HG02970 (cell line): Measurements from ENCODE around the gene DLEC1.

ENCODE experiments used
- ATAC-seq: cut with Tn5 transposase; IDR thresholded peaks from one replicate; pipeline ENCODE4 v1.9.1; 2021; ENCODE audit warnings: mild to moderate bottlenecking, moderate library complexity, moderate number of reproducible peaks; ENCODE audit not compliant: unreplicated experiment, low FRiP score

Gene DLEC1

DNA sequence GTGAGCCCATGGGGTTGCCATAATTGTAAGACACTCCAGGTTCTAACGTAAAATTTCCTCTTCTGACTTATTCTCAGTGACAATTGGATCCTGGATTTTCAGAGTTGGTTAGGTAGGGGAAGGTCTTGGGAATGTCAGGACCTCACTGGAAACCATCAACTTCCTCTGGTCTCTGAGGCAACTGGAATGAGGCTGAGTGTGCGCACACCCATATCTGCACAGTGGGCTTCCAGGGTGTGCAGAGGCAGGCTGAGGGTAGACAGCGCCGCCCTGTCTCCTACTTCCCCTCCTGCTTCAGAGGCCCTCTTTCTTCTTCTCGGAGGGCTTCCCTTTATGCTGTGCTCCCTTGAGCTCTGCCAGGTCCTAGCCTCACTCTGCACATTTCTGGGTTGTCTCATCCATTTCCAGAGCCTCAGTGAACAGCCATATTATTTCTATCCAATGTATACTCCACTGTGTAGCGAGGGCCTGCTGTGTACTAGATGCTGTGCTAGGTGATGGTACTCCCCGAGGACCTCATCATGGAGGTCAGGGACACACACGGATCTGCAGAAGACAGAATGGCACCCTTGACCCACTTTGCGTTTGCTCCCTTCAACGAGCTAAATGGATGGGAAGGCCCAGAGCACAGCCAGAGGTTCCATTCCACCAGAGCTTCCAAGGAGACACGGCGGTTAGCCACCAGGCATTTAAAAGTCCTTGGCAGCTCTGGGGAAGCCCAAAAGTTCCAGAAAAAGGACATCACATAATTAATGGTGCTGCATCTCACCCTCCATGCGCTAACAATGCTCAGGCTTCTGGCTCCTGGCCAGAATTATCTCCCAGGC is 79.6 kb downstream of the DLEC1 start:
- no peak for ATAC-seq

DNA sequence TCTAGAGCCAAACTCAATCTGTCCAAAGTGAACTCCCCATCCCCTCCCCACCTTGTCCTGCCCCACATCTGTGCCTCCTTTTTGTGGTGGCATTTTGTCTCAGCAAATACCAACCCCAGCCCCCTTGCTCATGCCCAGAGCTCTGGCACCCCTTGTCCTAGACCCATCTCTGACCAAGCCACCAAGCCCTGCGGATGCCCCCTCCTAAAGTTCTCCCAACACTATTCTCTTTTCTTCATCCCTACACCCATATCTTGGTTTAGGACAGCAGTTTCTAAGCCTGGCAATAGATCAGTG is 80.2 kb downstream of the DLEC1 start:
- no peak for ATAC-seq

DNA sequence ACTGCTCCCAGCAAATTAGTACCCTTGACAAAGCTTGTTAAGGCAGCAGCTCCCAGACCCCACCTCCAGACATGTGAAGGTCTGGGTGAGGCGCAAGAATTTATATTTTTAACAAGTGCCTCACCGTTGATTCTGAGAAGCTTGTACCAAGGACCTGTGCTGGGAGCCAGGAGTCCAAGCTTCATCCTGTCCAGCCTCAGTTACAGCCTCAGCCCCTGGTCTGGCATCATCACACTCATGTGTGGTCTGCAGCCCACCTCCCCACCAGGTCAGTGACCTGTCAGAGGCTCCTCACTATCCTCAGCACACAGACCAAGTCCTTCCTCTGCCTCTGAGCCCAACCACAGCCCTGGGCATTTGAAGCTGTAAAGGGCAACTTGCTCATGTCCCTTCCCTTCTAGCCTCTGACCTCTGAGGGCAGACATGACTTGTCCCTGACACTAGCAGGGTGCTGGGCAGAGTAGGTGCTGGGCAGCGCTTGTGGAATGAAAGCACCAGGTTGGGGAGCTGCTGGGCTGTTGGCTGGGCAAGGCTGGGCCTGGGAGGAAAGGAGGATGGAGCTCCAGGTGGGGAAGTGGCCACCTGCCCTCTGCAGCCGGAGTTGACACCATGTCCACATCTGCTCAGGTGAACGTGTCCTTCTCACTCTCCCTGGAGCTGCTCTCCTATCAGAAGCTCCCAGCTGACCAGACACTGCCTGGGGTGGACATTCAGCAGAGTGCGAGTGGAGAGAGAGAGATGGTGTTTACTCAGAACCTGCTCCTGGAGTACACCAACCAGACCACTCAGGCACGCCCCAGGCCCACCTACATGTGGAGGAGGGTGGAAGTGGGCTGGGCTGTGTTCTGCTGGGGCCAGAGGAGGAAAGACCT is 81.0 kb downstream of the DLEC1 start:
- ATAC-seq, result no peak

DNA sequence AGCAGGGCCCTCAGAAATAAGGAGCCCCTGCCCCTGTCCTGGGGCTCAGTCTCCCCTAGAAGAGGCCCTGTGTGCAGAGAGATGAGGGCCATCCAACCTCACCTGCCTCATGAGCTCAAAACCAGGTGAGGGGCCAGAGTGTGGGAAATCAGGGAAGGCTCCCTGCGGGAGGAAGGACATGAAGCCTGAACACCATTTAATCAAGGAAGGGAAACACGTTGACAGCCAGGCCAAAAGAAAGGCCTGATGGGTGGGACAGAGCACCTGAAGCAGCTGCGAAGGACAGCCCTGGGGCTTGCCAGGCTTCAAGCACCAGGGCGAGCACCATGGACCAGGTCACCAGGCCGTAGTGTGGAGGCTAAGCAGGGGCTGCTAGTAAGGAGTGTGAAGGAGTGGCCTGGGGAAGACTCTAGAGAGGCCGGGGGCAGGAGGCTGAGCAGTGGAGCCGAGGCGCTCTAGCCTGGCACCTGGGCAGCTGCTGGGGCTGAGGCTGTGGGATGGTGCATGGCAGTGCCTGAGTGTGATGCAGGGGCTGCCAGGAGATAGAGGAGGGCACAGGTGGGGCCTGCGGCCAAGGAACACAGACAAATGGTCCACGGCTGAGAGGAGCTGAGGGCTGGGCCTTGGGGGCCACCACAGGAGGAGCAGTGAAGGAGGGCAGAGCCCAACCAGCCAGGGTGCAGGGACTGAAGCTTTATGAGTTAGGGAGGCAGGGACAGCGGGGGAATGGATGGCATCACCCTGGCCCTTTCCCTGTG is 81.9 kb downstream of the DLEC1 start:
- ATAC-seq, result no peak

DNA sequence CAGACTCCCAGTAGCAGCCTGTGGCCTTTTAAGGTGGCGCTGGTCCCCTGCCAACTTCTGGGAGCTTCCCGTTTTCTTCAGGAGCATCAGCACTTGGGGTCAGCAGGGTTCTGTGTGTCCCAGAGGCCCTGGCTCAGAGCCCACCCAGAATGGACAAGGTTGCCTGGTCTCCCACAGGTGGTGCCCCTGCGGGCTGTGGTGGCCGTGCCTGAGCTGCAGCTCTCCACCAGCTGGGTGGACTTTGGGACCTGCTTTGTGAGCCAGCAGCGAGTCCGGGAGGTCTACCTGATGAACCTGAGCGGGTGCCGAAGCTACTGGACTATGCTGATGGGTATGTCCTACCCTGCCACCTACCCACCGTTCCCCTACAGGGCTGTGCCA is 82.4 kb downstream of the DLEC1 start:
- ATAC-seq, result no peak

DNA sequence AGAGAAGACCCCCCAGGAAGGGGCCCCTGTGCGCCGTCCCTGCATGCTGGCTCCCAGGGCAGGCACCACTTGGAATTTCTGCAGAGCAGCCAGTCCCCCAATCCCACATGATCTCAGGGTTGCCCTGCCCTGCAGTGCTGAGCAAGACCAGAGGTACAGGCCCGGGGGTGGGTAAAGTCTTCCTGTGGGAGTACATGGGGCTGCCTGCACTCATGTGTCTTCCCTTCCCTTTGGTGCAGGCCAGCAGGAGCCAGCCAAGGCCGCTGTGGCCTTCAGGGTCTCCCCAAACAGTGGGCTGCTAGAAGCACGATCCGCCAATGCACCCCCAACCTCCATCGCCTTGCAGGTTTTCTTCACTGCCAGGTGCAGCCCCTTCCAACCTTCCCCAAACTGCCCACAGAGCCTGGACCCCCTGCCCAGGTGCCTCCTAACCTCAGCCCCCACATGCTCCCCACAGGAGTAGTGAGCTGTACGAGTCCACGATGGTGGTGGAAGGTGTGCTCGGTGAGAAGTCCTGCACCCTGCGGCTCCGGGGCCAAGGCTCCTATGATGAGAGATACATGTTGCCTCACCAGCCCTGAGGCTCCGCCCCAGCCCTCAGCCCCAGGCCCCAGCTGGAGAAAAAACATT is 82.9 kb downstream of the DLEC1 start:
- no peak for ATAC-seq

DNA sequence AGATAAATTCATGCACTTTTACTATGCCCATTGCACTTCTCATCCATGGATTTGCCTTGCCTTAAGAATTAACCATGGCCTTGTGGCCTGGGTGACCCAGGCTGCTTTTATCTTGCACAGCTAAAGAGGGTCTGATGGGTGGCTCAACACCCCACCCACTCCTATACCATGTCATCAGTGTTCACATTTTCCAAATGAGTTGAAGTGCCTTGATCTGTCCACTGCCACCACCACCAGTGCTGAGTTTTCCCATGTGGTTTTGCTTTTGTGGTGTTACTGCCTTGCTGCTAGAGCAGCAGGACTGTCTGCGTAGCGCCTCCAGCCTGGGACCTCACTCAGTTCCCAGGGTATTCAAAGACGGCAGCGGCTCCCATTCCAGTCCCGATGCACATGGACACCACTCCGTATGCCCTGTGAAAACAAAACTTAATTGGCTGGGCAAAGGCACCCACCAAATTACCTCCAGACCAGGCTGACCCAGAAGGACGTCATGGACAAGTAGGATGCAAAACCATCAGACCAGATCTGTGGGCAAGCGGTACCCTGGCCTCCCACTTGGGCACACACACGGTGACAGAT is 83.8 kb downstream of the DLEC1 start:
- no peak for ATAC-seq

DNA sequence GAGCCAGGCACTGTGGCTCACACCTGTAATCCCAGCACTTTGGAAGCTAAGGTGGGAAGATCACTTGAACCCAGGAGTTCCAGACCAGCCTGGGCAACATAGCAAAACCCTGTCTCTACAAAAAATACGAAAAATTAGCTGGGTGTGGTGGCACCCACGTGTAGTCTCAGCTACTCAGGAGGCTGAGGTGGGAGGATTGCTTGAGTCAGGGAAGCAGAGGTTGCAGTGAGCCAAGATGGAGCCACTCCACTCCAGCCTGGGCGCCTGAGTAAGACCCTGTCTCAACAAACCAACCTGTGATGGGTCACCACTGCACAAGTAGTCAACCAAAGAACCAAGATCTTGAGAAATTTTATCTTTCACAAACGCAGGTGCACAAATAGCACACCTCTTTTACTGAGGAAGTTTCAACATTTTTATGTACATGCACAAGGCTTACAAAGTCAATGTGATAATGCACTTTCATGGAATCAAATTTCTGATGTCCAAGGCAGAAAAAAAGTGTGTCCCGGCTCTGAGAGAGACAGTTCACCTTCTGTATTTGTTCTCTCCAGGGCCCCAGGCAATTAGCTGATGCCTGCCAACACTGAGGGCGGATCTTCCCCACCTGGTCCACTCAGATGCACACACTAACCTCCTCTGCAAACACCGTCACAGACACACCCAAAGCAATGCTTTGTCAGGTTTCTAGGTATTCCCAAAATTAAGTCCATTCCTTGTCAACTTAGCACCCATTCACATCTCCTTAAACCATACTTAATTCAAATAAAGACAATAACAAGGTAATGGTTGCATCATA is 85.5 kb downstream of the DLEC1 start:
- no peak for ATAC-seq

DNA sequence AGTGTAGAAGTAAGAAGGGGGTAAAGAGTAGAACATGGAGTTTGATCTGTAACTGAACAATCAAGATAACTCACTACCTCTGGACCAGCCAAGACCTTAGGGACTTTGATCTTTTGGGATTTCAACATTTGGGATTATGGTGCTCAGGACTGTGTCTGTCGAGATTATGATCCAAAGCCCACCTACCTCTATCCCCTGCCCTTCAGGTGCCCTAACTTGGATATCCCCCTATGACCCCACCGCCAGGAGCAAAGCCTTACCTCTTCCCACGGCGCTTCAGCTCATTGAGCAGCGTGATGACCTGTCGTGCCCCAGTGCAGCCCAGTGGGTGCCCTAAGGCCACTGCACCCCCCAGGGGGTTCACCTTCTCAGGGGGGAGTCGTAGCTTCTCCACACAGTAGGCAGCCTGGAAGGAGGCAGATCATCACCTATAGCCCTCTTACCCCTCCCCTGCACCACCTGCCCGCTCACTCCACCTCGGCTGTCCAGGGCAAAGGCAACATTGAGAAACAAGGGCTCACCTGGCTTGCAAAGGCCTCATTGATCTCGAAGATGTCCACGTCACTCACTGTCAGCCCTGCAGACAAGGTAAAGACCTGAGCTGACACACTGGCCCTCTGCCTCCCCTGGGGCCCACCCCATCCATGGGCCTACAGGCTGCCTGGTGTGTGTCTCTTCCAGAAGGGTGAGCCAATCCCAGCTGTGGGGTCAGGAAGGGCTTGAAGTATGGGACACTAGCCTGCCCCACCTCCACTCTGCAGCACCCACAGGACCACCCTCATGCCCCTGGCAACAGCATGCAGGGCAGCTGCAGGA is 86.5 kb downstream of the DLEC1 start:
- no peak for ATAC-seq

DNA sequence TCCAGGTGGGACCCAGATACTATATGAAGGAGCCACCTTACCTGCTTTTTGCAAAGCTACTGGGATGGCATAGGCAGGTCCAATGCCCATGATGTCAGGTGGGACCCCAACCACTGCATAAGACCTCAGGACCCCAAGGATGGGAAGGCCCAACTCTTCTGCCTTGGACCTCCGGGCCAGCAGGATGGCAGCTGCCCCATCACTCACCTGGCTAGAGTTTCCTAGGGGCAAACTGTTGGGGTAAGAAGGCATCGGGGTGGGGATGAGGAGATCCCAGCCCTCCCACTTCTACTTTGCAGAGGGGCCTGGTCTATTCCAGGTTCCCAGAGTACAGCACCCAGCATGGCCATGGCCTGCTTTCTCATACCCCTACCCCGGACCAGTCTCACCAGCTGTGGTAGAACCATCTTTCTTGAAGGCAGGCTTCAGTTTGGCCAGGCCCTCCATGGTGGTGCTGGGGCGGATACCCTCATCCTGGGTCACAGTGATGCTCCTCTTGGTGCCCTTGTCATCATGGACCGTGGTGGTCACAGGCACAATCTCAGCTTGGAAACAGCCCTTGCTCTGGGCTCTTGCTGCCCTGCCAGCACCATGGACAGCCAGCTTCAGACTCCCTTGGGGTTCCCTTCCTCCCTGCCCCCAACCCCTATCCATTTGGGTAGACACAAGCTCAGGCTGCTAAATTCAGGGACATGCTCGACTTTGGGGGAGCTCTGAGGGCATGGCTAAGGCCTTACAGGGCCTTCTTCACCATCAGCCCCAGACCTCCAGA is 87.3 kb downstream of the DLEC1 start:
- no peak for ATAC-seq

DNA sequence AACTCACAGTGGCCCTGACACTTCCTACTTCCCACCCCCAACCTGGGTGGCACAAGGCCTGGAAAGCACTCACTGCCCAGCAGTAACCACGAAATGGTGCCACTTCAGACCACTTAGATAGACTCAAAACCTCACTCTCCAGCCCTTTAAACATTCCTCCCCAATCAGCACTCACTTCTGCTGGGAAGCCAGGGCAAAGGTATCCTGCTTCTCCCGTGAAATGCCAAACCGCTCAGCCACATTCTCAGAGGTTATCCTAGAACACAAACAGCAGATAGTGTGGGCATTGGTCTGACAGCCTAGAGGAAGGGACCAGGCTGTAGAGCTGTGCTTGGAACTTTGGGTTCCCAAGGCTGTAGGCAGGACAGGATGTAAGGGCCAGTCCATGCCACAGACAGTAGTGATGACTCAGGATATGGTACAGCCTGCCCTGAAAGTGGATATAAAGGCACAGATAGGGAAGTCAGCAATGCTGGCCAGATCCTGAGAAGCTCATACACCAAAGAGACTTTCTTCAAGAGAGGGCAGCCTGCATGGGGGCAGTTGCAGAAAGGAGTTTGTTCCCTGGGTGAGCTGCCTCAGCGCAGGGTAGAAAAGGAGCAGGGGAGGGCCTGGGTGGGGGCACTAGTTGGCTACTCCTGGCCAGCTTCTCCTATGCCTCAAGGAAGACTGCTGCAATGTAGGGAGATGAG is 88.7 kb downstream of the DLEC1 start:
- no peak for ATAC-seq

DNA sequence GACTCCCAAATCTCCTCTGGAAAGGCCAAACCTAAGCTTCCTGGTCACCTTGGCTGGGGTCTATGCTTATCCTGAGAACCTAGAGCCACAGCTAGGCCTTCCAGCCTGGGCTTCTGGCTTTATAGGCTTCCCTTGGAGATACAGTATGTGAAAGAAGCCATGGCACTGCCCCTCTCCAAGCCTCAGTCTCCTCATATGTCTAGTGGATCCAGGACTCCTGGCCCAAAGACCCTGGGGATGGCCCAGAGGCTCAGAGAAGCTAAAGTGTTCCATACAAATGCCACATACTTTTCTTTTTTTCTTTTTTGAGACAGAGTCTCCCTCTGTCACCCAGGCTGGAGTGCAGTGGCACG is 89.3 kb downstream of the DLEC1 start:
- ATAC-seq, result no peak

DNA sequence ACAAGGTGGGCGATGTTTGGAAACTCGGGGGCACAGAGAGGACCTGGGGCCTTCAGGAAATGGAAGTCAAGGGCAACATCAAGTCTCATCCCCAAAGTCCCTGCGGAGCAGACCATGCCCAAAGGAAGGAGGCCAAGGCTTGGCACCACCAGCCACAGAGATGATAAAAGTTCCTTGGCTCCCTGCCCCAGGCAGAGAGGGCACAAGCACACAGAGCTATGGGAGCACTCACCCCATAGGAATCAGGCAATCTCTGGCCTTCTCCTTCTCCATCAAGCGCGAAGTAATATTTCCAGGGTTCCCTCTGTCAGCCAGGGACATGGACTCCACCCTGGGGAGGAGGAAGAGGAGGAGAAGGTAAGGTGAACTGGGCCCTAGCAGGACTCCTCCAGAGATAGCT is 90.0 kb downstream of the DLEC1 start:
- no peak for ATAC-seq

DNA sequence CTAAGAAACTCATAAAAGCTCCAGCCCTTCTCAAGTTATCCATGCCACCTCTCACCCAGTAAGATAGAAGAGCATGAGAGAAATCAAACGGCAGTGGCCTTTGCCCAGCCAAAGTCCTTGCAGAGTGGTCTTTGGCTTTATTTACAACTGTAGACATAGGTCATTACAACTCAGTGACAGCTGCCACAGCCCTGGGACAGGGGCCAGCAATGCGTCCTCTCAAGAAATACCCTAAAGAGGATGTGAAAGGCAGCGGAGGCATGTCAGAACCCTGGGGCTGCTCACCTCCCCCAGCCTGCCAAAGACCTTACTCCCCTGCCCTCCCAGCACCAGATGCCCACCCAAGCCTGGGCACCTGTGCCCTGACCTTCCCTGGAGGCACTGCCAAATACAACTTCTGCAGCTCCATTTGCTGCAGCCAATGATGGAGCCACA is 91.6 kb downstream of the DLEC1 start:
- no peak for ATAC-seq

DNA sequence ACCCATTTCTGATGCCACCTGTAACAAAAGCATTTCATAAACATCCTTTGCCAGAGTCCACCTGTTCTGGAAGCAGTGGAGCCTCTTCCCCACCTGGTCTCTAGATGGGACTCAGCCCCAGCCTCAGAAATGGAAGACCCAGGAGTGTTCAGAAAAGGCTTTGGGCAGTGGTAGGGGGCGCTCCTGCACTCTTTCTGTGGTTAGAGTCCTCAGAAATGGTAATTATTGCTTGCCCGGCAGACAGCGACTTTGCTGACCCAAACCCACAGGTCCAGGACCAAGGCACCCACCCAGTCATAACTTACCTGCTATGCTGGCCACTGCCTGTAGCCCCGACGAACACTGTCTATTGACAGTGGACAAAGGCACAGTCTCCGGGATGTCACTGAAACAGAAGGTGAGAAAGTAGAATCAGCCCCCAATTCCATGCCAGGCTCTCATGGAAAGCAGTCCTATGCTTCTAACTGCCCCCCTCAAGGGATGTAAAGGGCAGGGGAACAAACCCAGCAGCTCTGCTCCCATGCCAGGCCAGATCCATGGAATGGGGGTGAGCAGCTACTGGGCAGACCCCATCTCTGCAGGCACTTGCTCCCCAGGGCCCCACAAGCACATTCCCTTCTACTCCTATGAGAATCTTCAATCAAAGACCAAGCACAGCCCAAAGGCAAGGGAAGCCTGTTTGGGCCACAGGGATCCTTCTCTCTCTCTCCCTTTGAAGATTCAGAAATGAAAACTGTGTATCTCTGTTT is 92.8 kb downstream of the DLEC1 start:
- ATAC-seq, result no peak

DNA sequence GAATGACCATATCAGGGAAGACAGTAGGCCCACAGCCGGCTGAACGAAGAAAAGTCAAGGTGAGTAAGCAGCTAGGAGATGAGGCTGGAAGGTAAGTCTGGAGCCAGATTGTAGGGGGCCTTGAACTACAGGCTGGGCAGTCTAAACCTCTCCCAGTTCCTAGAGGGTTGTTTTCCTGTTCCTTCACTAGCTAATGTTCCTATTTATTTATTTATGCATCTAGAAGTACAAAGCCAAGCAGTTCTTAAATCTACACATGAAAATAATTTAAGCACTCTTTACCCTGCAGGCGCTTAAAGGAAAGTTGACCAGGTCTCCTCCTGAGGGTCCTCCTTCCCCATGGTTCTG is 94.2 kb downstream of the DLEC1 start:
- no peak for ATAC-seq
